ENCODE results near the gene COPS7B.

- TF ChIP-seq, protein P1, sequence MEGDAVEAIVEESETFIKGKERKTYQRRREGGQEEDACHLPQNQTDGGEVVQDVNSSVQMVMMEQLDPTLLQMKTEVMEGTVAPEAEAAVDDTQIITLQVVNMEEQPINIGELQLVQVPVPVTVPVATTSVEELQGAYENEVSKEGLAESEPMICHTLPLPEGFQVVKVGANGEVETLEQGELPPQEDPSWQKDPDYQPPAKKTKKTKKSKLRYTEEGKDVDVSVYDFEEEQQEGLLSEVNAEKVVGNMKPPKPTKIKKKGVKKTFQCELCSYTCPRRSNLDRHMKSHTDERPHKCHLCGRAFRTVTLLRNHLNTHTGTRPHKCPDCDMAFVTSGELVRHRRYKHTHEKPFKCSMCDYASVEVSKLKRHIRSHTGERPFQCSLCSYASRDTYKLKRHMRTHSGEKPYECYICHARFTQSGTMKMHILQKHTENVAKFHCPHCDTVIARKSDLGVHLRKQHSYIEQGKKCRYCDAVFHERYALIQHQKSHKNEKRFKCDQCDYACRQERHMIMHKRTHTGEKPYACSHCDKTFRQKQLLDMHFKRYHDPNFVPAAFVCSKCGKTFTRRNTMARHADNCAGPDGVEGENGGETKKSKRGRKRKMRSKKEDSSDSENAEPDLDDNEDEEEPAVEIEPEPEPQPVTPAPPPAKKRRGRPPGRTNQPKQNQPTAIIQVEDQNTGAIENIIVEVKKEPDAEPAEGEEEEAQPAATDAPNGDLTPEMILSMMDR (IDR thresholded peaks at IDR 0.05), result no peak
- TF ChIP-seq POLR2A (IDR thresholded peaks at IDR 0.05) (no peak), POLR2AphosphoS5 (IDR thresholded peaks at IDR 0.05) (no peak), EP300 (IDR thresholded peaks at IDR 0.05; ENCODE audit: low read depth) (no peak)
Measured at GRCh38 chr2:231810905-231811304, 24.7 kb downstream of the COPS7B start.

Measured in transverse colon (tissue), 4 donors.